GM18511 (cell line): ENCODE data around the gene WDFY4.

ENCODE experiments used
- ATAC-seq: cut with Tn5 transposase; IDR thresholded peaks from one replicate; pipeline ENCODE4 v1.9.1; 2021; ENCODE audit warnings: mild to moderate bottlenecking, moderate library complexity; ENCODE audit not compliant: unreplicated experiment

The WDFY4 gene

GRCh38 chr10:48897441-48897790 is 212.7 kb downstream of the WDFY4 start:
- no peak for ATAC-seq

- no peak for ATAC-seq
Observed at GRCh38 chr10:48898426-48898825, 213.8 kb downstream of the WDFY4 start.

- ATAC-seq: no peak
Observed at GRCh38 chr10:48899781-48900180, 215.1 kb downstream of the WDFY4 start.

- no peak for ATAC-seq
Observed at GRCh38 chr10:48900371-48900801, 215.7 kb downstream of the WDFY4 start.

GRCh38 chr10:48901319-48901718 is 216.6 kb downstream of the WDFY4 start:
- no peak for ATAC-seq

GRCh38 chr10:48902096-48902495 is 217.4 kb downstream of the WDFY4 start:
- ATAC-seq: no peak

- no peak for ATAC-seq
Observed at GRCh38 chr10:48903151-48903550, 218.5 kb downstream of the WDFY4 start.

- no peak for ATAC-seq
Observed at GRCh38 chr10:48904861-48905260, 220.2 kb downstream of the WDFY4 start.

GRCh38 chr10:48905311-48905710 is 220.6 kb downstream of the WDFY4 start:
- ATAC-seq: no peak

- no peak for ATAC-seq
Observed at GRCh38 chr10:48906841-48907240, 222.2 kb downstream of the WDFY4 start.

- no peak for ATAC-seq
Observed at GRCh38 chr10:48907730-48908129, 223.1 kb downstream of the WDFY4 start.

GRCh38 chr10:48910548-48910947 is 225.9 kb downstream of the WDFY4 start:
- no peak for ATAC-seq

- no peak for ATAC-seq
Observed at GRCh38 chr10:48913674-48914073, 229.0 kb downstream of the WDFY4 start.

- no peak for ATAC-seq
Observed at GRCh38 chr10:48923748-48924147, 239.1 kb downstream of the WDFY4 start.

GRCh38 chr10:48924988-48925387 is 240.3 kb downstream of the WDFY4 start:
- ATAC-seq: no peak

- ATAC-seq: no peak
Observed at GRCh38 chr10:48926255-48926654, 241.6 kb downstream of the WDFY4 start.

- ATAC-seq: no peak
Observed at GRCh38 chr10:48926764-48927540, 242.3 kb downstream of the WDFY4 start.

GRCh38 chr10:48929413-48929990 is 244.8 kb downstream of the WDFY4 start:
- no peak for ATAC-seq

- no peak for ATAC-seq
Observed at GRCh38 chr10:48931188-48931587, 246.5 kb downstream of the WDFY4 start.

GRCh38 chr10:48932831-48933664 is 248.4 kb downstream of the WDFY4 start:
- no peak for ATAC-seq

- ATAC-seq: no peak
Observed at GRCh38 chr10:48934672-48935501, 250.2 kb downstream of the WDFY4 start.
